ENCODE measurements around the gene CTF1.
A peak's percentile ranks its signal among the peaks of the same experiment; 100 is the strongest.
"Not testable (repeated sequence)": the region's sequence is repeated elsewhere in the genome, so short reads cannot be mapped to it uniquely, and the experiment has no call there.

The CTF1 gene

DNA sequence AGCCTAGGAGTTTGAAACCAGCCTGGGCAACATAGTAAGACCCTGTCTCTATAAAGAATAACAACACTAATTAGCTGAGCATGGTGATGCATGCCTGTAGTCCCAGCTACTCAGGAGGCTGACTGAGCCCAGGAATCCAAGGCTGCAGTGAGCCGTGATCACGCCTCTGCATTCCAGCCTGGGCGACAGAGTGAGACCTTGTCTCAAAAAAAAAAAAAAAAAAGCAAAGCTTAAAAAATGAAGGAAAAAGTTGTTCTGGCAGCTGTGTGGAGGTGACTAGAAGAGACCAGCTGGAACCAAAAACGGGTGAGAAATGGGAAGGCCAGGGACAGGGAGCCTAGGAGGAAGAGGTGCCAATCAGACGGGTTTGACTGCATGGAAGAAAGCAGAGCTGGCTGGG, 6.7 kb upstream of the CTF1 start:
- TF ChIP-seq, protein P1, sequence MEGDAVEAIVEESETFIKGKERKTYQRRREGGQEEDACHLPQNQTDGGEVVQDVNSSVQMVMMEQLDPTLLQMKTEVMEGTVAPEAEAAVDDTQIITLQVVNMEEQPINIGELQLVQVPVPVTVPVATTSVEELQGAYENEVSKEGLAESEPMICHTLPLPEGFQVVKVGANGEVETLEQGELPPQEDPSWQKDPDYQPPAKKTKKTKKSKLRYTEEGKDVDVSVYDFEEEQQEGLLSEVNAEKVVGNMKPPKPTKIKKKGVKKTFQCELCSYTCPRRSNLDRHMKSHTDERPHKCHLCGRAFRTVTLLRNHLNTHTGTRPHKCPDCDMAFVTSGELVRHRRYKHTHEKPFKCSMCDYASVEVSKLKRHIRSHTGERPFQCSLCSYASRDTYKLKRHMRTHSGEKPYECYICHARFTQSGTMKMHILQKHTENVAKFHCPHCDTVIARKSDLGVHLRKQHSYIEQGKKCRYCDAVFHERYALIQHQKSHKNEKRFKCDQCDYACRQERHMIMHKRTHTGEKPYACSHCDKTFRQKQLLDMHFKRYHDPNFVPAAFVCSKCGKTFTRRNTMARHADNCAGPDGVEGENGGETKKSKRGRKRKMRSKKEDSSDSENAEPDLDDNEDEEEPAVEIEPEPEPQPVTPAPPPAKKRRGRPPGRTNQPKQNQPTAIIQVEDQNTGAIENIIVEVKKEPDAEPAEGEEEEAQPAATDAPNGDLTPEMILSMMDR (conservative IDR thresholded peaks at IDR 0.05; ENCODE audit: low read length) = no peak
- no peak overlapping the region for H3K4me3 ChIP-seq (ENCODE audit: low read length)
- no peak for DNase-seq (ENCODE audit: low read depth)

- DNase-seq (ENCODE audit: low read depth); H3K4me3 ChIP-seq (ENCODE audit: low read length): not testable (repeated sequence)
Observed at GRCh38 chr16:30891043-30891823, 5.2 kb upstream of the CTF1 start.

- TF ChIP-seq, protein P1 (conservative IDR thresholded peaks at IDR 0.05; ENCODE audit: low read length) = no peak
- no peak for DNase-seq (ENCODE audit: low read depth)
- H3K4me3 ChIP-seq (ENCODE audit: low read length) = peak overlapping the region; percentile 95
Observed at GRCh38 chr16:30892670-30893416, 3.6 kb upstream of the CTF1 start.

- peak overlapping the region; percentile 95 for H3K4me3 ChIP-seq (ENCODE audit: low read length)
- DNase-seq (ENCODE audit: low read depth) = no peak
- TF ChIP-seq, protein P1 (conservative IDR thresholded peaks at IDR 0.05; ENCODE audit: low read length) = no peak
Observed at GRCh38 chr16:30893417-30893743, 3.0 kb upstream of the CTF1 start.

GRCh38 chr16:30893744-30894539, 2.5 kb upstream of the CTF1 start, which contains the start of gene BCL7C:
TSS of gene BCL7C (minus strand) at chr16:30894077. CDS start at chr16:30893944, 133 bp downstream.
- TF ChIP-seq, protein P1 (conservative IDR thresholded peaks at IDR 0.05; ENCODE audit: low read length) = no peak; the same call in none of the 2 replicates
- H3K4me3 ChIP-seq (ENCODE audit: low read length) = peak within 1 kb of the TSS; percentile 95
- DNase-seq (ENCODE audit: low read depth) = peak; percentile 88

GRCh38 chr16:30894540-30895368, 1.7 kb upstream of the CTF1 start:
- H3K4me3 ChIP-seq (ENCODE audit: low read length) = peak overlapping the region; percentile 62
- TF ChIP-seq, protein P1 (conservative IDR thresholded peaks at IDR 0.05; ENCODE audit: low read length) = no peak
- no peak for DNase-seq (ENCODE audit: low read depth)
